ENCODE results near the gene REX1BD.

Gene REX1BD

DNA sequence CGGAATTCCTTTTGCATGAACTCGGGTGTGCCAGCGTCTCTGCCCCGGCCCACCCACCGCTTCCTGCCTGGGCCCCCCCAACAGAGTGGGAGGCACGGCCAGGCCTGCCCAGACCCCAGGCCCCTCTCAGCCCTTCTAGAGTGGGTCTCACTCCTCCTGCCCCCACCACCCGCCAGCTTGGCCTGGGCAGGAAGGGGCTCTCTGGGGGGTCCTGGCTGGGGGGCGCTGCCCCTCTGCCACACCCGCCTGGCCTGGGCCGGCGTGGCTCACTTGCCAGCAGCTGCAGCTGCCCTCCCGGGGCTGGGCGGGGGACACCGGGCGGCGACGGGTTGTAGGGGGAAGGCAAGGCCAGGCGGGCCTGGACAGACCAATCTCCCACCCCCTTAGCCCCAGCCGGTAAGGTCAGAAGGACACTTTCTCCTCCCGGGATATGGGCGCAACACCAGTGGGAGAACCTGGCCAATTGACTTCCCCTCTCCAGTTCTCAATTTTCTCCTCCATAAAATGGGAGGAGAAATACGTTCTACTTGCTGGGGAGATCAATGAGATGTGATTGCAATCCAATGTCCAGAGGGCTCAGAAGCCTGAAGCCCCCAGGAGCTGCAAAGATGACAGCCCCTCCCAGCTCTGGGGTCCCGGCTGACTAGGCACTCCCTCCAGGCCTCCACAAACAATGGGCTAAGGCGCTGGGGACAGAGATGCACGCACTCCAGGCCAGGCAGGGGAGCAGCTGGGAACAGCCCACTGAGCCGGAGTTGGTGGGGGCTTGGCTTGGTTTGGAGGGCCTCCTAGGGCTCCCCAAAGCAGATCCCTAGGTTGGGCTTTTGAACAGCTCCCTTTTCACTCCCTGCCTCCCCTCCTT lies 15.6 kb downstream of the REX1BD start:
- DNase-seq = no peak

GRCh38 chr19:18604820-18605159 lies 16.2 kb downstream of the REX1BD start:
- no peak for DNase-seq

- no peak for DNase-seq
Observed at GRCh38 chr19:18605196-18605545, 16.6 kb downstream of the REX1BD start.

- no peak for DNase-seq
Observed at GRCh38 chr19:18605546-18606280, 17.1 kb downstream of the REX1BD start.

DNA sequence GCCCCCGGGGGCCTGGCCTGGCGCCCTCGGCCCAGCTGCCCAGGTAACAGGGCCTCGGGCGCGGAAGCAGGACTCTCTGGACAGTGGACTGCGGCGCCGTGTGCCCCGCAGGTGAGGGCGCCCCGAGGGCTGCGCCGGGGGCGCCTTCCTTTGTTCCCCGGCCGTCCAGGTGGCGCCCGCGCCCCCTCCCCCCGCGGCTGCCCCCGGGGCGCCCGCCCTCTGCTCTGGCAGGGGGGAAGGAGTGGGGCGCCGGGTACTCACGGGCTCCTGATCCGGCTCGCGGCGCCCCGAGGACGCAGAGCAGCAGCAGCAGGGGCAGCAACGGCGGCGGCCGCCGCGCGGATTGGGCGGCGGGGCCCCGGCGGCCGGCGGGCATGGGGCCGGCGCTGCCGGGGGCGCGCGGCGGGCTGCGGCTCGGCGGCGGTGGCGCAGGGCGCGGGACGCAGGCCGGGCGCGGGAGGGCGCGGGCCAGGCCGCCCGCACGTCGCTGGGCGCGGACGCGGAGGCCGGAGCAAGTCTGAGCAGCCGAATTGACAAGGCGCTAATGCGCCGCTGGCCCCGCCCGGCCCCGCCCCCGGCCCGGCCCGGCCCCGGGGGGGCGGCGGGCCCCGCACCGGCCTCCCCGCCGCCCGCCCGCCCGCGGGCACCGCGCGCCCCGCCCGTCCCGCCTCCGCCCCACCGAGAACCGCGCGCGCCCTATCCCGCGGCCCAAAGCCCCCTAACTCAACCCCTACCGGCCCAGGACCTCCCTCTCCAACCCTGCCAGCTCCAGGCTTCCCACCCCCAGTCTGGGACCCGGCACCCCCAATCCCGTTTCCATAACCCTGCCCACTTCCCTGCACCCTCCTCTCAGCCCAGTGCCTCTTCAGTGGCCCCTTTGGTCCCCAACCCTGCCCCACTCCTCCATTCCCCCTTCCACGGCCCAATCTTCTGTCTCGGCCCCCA lies 18.0 kb downstream of the REX1BD start, which contains the start of gene CRLF1:
Gene CRLF1 (minus strand): TSS at position 519 of the 945 bp plus-strand sequence. CDS start 143 bp downstream, at position 376.
- DNase-seq = no peak

DNA sequence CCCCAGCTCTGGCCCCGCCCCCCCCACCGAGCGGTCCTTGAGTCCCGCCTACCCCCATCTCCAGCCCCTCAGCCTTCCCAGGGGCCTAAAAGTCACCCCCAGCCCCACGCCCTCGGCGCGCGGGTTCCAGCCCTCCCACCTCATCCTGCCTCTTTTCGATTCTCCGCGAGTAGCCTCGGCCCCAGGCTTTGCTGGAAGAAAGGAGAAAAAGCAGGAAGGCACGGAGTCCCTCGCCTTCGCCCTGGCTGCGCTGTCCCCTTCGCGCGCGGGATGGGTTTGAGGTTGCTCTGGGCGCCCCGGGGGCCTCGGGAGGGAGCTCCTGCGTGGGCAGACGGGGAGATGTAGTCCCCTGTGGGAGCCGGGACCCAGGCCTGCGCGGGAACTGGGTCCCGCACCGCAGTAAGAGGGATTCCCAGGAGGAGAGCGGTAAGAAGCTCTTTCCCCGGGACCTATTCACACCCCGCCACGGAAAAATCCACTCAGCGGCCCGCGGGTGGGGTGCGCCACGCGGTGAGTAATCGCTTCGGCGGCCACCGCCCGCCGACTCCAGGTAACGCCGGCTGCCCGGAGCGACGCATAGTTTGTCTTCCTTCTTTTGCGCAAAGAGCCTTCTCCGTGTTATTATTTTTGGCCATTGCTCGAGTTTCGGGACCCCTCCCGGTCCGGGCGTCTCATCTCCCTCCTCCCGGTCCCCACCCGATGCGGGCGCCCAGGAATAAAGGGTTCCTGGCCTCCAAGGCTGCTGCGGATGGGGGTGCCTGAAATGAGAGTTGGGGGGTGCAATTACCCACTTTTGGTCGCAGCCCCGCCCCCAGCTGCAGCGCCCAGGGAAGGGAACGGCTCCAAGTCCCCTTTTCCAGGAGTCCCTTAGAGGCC lies 18.9 kb downstream of the REX1BD start:
- DNase-seq = peak; percentile 58

DNA sequence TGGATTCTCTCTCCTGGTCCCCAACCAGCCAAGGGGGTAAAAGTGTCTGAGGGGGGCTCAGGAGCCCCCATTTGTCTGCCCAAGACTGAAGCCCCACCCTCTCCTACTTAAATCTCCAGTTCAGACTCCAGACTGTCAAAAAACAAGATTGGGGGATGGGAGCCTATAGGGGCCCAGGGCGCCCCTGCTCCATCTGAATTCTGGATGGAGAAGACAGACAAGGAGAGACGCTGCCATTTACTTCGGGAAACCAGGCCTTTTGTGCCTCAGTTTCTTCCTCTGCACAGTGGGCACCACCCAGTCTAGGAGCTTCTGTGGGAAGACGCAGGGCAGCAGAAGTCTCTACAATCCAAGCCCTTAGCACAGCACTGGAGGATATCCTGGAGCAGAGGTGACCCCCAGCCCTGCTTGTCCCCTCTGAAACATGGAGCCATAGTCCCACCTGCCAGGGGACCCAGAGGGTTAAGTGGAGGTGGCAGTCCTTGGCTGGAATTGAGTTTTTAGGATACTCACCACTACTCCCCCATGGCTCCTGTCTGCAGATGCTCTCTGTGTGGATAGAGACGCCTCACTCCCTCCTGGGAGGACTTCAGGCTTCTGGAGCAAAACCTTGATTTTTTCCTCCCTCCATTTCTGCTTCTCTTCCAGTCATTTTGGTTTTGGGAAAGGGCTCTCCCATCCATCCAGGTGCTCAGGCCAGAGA lies 19.7 kb downstream of the REX1BD start:
- DNase-seq = no peak

DNA sequence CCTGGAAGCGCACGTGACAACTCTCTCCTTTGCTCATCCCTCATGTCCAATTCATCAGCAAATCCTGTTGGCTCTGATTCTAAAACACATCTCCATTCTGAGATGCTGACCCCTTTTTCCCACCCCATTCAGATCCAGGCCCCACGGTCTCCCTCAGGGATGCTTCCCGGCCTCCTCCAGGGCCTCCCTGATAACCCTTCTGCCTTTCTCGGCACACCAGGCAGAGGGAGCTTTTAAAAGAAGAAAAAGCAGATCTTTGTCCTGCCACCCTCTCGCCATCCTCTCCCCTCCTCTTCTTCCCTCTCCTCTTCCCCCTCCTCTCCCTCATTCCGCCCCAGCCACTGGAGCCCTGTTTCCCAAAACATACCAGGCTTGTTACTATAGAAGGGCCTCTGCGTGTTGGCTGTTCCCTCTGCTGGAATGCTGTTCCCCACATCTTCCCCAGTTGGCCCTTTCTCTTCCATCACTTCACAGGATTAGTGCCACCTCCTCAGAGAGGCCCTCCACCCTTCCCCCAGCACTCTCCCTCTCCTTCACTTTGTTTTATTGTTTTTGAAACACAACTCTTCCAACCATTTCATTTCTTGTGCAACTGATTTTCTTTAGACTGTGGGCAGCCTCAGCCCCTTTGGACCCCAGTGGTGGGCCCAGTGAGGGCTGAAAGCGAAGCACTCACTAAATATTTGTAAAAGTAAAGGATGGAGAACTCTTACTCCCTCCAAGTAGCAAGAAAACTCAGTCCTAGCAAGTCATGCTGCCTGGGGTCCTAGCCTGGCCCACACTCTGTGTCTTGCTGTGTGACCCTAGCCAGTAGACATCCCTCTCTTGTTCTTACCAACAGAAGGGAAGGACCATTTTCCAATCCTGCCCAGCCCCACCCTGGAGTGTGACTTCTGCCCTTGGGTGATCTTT lies 20.5 kb downstream of the REX1BD start:
- DNase-seq = no peak

DNA sequence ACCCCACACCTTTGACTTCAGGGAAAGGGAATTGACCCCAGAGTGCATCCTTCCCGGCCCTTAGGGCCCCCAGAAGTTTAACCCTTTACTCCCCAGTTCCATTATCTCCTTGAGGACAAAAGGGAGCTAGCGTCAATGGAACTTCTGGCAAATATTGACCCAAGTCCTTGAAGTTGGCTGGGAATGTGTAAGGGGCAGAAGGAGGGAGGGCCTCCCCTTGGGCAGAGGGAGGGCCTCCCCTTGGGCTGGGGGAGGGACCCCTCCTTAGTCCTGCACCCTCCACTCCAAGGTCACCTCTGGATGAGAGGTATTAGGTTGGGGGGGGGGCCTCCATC lies 21.1 kb downstream of the REX1BD start:
- no peak for DNase-seq

GRCh38 chr19:18610245-18610555 lies 21.6 kb downstream of the REX1BD start:
- DNase-seq = no peak

- DNase-seq = no peak
Observed at GRCh38 chr19:18610556-18611326, 22.1 kb downstream of the REX1BD start.

- peak; percentile 52 for DNase-seq
Observed at GRCh38 chr19:18611327-18612050, 22.9 kb downstream of the REX1BD start.

DNA sequence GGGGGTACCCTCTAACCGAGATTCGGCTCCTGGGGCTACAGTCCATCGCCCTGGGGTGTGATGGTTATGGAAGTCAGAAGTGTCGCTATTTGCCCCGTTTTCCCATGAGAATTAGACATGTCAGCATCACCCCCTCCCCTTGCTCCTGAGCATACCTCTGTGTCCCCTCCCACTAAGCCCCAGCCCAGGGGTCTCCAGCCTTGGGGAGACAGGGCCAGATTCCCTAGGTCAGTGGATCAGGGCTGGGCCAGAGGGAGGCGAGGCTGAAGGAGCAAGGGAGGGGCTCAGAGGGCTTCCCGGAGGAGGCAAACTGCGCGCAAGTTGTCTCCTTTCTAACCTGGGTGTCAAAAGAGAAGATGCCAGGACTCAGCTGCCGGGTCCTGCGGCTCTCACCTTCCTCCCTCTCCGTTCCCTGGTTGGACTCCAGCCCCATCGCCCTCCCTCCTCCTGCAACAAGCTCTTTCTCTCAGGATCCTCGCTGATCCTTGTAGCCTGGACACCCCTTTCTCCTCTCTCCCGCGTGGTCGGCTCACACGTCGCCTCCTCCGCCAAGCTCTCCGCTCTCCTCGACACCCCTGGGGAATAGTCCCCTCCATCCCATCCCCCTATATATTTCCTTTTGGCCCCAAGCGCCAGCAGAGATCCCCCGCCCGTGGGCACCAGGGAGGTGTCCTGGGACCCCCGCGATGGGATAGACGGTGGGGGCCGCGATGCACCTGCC lies 23.6 kb downstream of the REX1BD start:
- DNase-seq = no peak

- peak; percentile 66 for DNase-seq
Observed at GRCh38 chr19:18612772-18613588, 24.4 kb downstream of the REX1BD start, which contains the start of gene TMEM59L. Gene TMEM59L, plus strand, starts transcription at chr19:18612870. Its CDS starts 89 bp downstream, at chr19:18612959.

- DNase-seq = no peak
Observed at GRCh38 chr19:18613589-18614234, 25.1 kb downstream of the REX1BD start.

GRCh38 chr19:18616023-18616422 lies 27.4 kb downstream of the REX1BD start:
- DNase-seq = no peak

DNA sequence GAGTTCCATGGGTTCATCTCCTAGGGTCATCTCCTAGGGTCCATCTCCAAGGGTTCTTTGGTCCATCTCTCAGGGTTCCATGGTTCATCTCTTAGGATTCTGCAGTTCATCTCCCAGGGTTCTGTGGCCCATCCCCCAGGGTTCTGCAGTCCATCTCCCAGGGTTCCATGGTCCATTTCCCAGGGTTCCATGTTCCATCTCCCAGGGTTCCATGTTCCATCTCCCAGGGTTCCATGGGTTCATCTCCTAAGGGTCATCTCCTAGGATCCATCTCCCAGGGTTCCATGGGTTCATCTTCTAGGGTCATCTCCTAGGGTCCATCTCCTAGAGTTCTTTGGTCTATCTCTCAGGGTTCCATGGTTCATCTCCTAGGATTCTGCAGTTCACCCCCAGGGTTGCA lies 29.0 kb downstream of the REX1BD start:
- no peak for DNase-seq
